HepG2 (cell line): Measurements from ENCODE around the gene ZMIZ1. TPM values are rescaled to one million over a fixed set of nuclear protein-coding genes. Genes with fewer than 3 reads are reported as not detected.

Experiments
- ATAC-seq: fragments of 200-7000 bp; cut with Tn5 transposase; 3 replicates; pipeline ENCODE4 v1.9.1; 2020; ENCODE audit warnings: mild to moderate bottlenecking, moderate library complexity
- BruUV-seq: library from RNA; stranded (reverse); fragments of 400-500 nt; replicated peaks from 2 replicates; lab custom pipeline; 2021; lab: Mats Ljungman, UMichigan
- CTCF ChIA-PET: fragments of 300-600 bp; formaldehyde crosslinking; extraction: SDS; loops from one replicate; lab custom pipeline; 2021; ENCODE audit warnings: low total read pairs, inconsistent platforms, low intra/inter-chr PET ratio; lab: Yijun Ruan, JAX
- POLR2A ChIA-PET: fragments of 350-600 bp; sonication (Branson Sonifier 250); formaldehyde crosslinking; loops from one replicate; lab custom pipeline; 2020; ENCODE audit warnings: antibody characterized with exemption, inconsistent platforms; lab: Yijun Ruan, JAX
- DNase-seq: peaks from one replicate; pipeline ENCODE4 v3.0.0-alpha.2; 2015; ENCODE audit warnings: low spot score
- FAIRE-seq: peaks from 3 replicates; lab custom pipeline; 2011; peaks lifted over from hg19 to GRCh38; lab: Jason Lieb, UNC
- H2AFZ ChIP-seq: one replicate; pipeline ENCODE4 v1.6.1; 2011; ENCODE audit warnings: low read length, inconsistent platforms
- H3K27ac ChIP-seq: fragments of 300-600 bp; 3 replicates; pipeline ENCODE4 v1.8.0; 2011; ENCODE audit warnings: mixed run types, mild to moderate bottlenecking, mixed read lengths, low read length, inconsistent platforms; ENCODE audit not compliant: insufficient read depth; ENCODE audit errors: extremely low read length
- H3K27me3 ChIP-seq, 2 experiments: fragments of 200-600 bp in 1 of 2; 2 replicates in 1 of 2; 3 replicates in 1 of 2; pipeline versions ENCODE4 v1.6.0 to v1.8.0; 2011; ENCODE audit warnings: low read length in 2 of 2, mild to moderate bottlenecking in 2 of 2, moderate library complexity in 2 of 2, inconsistent platforms in 1 of 2; ENCODE audit not compliant: insufficient read depth in 2 of 2, control insufficient read depth in 1 of 2
- H3K36me3 ChIP-seq, 2 experiments: fragments of 200-600 bp in 1 of 2; replicated peaks in 1 of 2; 2 replicates in 1 of 2; 3 replicates in 1 of 2; pipeline versions ENCODE4 v1.5.1 to v1.8.0; 2011; ENCODE audit warnings: low read length in 2 of 2, inconsistent platforms in 1 of 2; ENCODE audit not compliant: insufficient read depth in 2 of 2, control insufficient read depth in 1 of 2
- H3K4me1 ChIP-seq: 2 replicates; pipeline ENCODE4 v1.5.1; 2012; ENCODE audit warnings: low read length, inconsistent platforms; ENCODE audit not compliant: insufficient read depth
- H3K4me2 ChIP-seq: 2 replicates; pipeline ENCODE4 v1.6.0; 2011; ENCODE audit warnings: low read depth, low read length, inconsistent platforms
- H3K4me3 ChIP-seq, 3 experiments: fragments of 200-600 bp in 1 of 3; sonication (generic), shearing (Covaris generic) in 1 of 3; replicated peaks in 1 of 3; 2 replicates each; pipeline ENCODE4 v1.5.1; 2011 to 2016; ENCODE audit warnings: low read length in 3 of 3, inconsistent platforms in 2 of 3, low read depth in 2 of 3, mild to moderate bottlenecking in 2 of 3, control low read depth in 1 of 3, mixed read lengths in 1 of 3; ENCODE audit not compliant: insufficient read depth in 1 of 3
- H3K79me2 ChIP-seq: one replicate; pipeline ENCODE4 v1.6.1; 2011; ENCODE audit warnings: low read length, inconsistent platforms; ENCODE audit not compliant: insufficient read depth
- H3K9ac ChIP-seq: 2 replicates; pipeline ENCODE4 v1.6.0; 2011; ENCODE audit warnings: mild to moderate bottlenecking, low read depth, low read length, inconsistent platforms; ENCODE audit not compliant: insufficient read depth
- H3K9me3 ChIP-seq: 2 replicates; pipeline ENCODE4 v1.5.1; 2012; ENCODE audit warnings: mild to moderate bottlenecking, low read length
- H4K20me1 ChIP-seq: 2 replicates; pipeline ENCODE4 v1.6.0; 2011; ENCODE audit warnings: inconsistent platforms, mild to moderate bottlenecking, low read length, moderate library complexity; ENCODE audit not compliant: insufficient read depth
- AFF4 ChIP-seq: sonication (generic); formaldehyde crosslinking; IDR thresholded peaks from 2 replicates; pipeline ENCODE4 v1.4.0; 2020; ENCODE audit warnings: missing genetic modification reagents
- ARID3A ChIP-seq: IDR thresholded peaks from 2 replicates; pipeline ENCODE4 v1.6.1; 2012; ENCODE audit warnings: low read depth, low read length, improper control_type of control experiment
- ATF7 ChIP-seq, 2 experiments: fragments of 450-650 bp in 1 of 2; sonication (generic) in 1 of 2; formaldehyde crosslinking in 1 of 2; IDR thresholded peaks; 2 replicates each; pipeline versions ENCODE4 v1.4.0 to v1.6.1; 2016 to 2020; ENCODE audit warnings: antibody characterized with exemption in 1 of 2, mild to moderate bottlenecking in 1 of 2, missing genetic modification reagents in 1 of 2
- BATF2 ChIP-seq: sonication (generic); formaldehyde crosslinking; IDR thresholded peaks from 2 replicates; pipeline ENCODE4 v1.8.0; 2022; ENCODE audit warnings: mild to moderate bottlenecking, missing genetic modification reagents, moderate library complexity
- STAT6 ChIP-seq: sonication (generic); formaldehyde crosslinking; IDR thresholded peaks from 2 replicates; pipeline ENCODE4 v1.4.0; 2020; ENCODE audit warnings: missing genetic modification reagents, mild to moderate bottlenecking, borderline replicate concordance
- TEAD3 ChIP-seq: optimal IDR thresholded peaks from 2 replicates; pipeline ENCODE3; 2016; ENCODE audit warnings: borderline replicate concordance
- THAP11 ChIP-seq: IDR thresholded peaks from 2 replicates; pipeline ENCODE4 v1.6.1; 2016; ENCODE audit warnings: missing biosample characterization, missing genetic modification reagents
- ZBTB37 ChIP-seq: sonication (generic); formaldehyde crosslinking; IDR thresholded peaks from 2 replicates; pipeline ENCODE4 v1.4.0; 2020; ENCODE audit warnings: mild to moderate bottlenecking, missing genetic modification reagents
- ZNF264 ChIP-seq: sonication (generic); formaldehyde crosslinking; IDR thresholded peaks from 2 replicates; pipeline ENCODE4 v1.4.0; 2020; ENCODE audit warnings: missing genetic modification reagents
- ZNF367 ChIP-seq: sonication (generic); formaldehyde crosslinking; IDR thresholded peaks from 2 replicates; pipeline ENCODE4 v1.4.0; 2020; ENCODE audit warnings: missing genetic modification reagents, borderline replicate concordance
- ZNF816 ChIP-seq: sonication (generic); formaldehyde crosslinking; IDR thresholded peaks from 2 replicates; pipeline ENCODE4 v1.8.0; 2022; ENCODE audit warnings: missing genetic modification reagents, mild to moderate bottlenecking, borderline replicate concordance
- WGBS: methylation state at CpG from one replicate; pipeline ENCODE4 v1.1.6; 2017; ENCODE audit warnings: low lambda C conversion rate; 5-methylcytosine and 5-hydroxymethylcytosine counted together
- in situ Hi-C: cut with HindIII; loops from 2 replicates; pipeline ENCODE4 v1.10.0; 2017; ENCODE audit warnings: low pct_unique_long_range_greater_than_20kb; ENCODE audit not compliant: extremely low pct_ligation_motif_present
- intact Hi-C: fragments of 100-400 bp; cut with micrococcal nuclease; formaldehyde crosslinking; loops from one replicate; pipeline ENCODE4 v1.10.0; 2022; ENCODE audit not compliant: unreplicated experiment
- polyA plus RNA-seq, 8 experiments: library from polyadenylated mRNA; depleted of rRNA in 3 of 8; stranded (reverse) in 7 of 8; unstranded in 1 of 8; fragments of >200 nt; fragmentation: Illumina TruSeq in 4 of 8; extraction: Trizol in 4 of 8; gene quantifications; 2 replicates each; pipeline versions ENCODE4 v1.2.1 to v1.2.3, GENCODE V29; 2011 to 2016; ENCODE audit warnings: low read depth in 4 of 8, missing spikeins in 1 of 8, mixed read lengths in 1 of 8; ENCODE audit not compliant: insufficient read depth in 1 of 8
- total RNA-seq, 5 experiments: library from RNA; depleted of rRNA; stranded (reverse); fragments of >200 nt; fragmentation: Illumina TruSeq; extraction: Trizol; gene quantifications; 2 replicates each; pipeline ENCODE4 v1.2.3, GENCODE V29; 2016; ENCODE audit warnings: low read depth in 1 of 5

The ZMIZ1 gene
- total and polyA plus RNA-seq, 2 of the 13 experiments (the other 11 are each of a cell fraction or from before 2014, with no cell fraction given): 5.3 to 10.2 TPM

GRCh38 chr10:79163666-79163975, 94.9 kb downstream of the ZMIZ1 start:
- WGBS: 95% methylated on average over 7 of the region's 8 CpGs
- H3K9ac ChIP-seq: no peak overlapping the region
- no peak overlapping the region for H3K27ac ChIP-seq
- no peaks in the 10 kb centered on the region for H3K27me3 ChIP-seq
- in situ Hi-C loops: no loop called here
- BruUV-seq: no TSS peak
- H3K36me3 ChIP-seq: peaks cover 21 to 85% of the 10 kb centered on the region in 2 experiments
- H3K4me2 ChIP-seq: no peak overlapping the region
- peaks cover 18% of the 10 kb centered on the region for H3K79me2 ChIP-seq
- ChIA-PET CTCF (no interaction called here), POLR2A (interaction anchor here (0.9 kb wide), 1 partner anchor 13 kb away, joined by 3 read pairs; no protein-coding TSS in a partner anchor)
- intact Hi-C loops: no loop called here
- FAIRE-seq: no peak
- H3K9me3 ChIP-seq: no peaks in the 10 kb centered on the region
- no peak overlapping the region for H3K4me3 ChIP-seq
- no peak overlapping the region for H2AFZ ChIP-seq
- peaks cover 5% of the 10 kb centered on the region; the same call in 1 of the 2 replicates for H4K20me1 ChIP-seq
- DNase-seq: no peak
- H3K4me1 ChIP-seq: peaks cover 22% of the 10 kb centered on the region
- no peak for ATAC-seq
- TF ChIP-seq ZBTB37: no peak
- no peak for TF ChIP-seq ZNF816 (CRISPR knock-in tag)
- no peak for TF ChIP-seq STAT6 (CRISPR knock-in tag)
- no peak for TF ChIP-seq THAP11 (CRISPR knock-in tag)
- no peak for TF ChIP-seq TEAD3
- no peak for TF ChIP-seq ZNF264 (CRISPR knock-in tag)
- no peak for TF ChIP-seq AFF4 (CRISPR knock-in tag)
- TF ChIP-seq ZNF367 (CRISPR knock-in tag): no peak
- no peak for TF ChIP-seq ARID3A
- TF ChIP-seq BATF2 (CRISPR knock-in tag): no peak
- TF ChIP-seq ATF7 (IDR thresholded peaks at IDR 0.05): no peak
- TF ChIP-seq ATF7 (CRISPR knock-in tag; IDR thresholded peaks at IDR 0.05): no peak
